GM18868 (cell line): Measurements from ENCODE around the gene ANO10.
"Not testable (repeated sequence)": the region's sequence is repeated elsewhere in the genome, so short reads cannot be mapped to it uniquely, and the experiment has no call there.

Experiments
- ATAC-seq: cut with Tn5 transposase; IDR thresholded peaks from one replicate; pipeline ENCODE4 v1.9.1; 2021; ENCODE audit warnings: mild to moderate bottlenecking, moderate library complexity; ENCODE audit not compliant: unreplicated experiment

ANO10 gene, protein sequence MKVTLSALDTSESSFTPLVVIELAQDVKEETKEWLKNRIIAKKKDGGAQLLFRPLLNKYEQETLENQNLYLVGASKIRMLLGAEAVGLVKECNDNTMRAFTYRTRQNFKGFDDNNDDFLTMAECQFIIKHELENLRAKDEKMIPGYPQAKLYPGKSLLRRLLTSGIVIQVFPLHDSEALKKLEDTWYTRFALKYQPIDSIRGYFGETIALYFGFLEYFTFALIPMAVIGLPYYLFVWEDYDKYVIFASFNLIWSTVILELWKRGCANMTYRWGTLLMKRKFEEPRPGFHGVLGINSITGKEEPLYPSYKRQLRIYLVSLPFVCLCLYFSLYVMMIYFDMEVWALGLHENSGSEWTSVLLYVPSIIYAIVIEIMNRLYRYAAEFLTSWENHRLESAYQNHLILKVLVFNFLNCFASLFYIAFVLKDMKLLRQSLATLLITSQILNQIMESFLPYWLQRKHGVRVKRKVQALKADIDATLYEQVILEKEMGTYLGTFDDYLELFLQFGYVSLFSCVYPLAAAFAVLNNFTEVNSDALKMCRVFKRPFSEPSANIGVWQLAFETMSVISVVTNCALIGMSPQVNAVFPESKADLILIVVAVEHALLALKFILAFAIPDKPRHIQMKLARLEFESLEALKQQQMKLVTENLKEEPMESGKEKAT

DNA sequence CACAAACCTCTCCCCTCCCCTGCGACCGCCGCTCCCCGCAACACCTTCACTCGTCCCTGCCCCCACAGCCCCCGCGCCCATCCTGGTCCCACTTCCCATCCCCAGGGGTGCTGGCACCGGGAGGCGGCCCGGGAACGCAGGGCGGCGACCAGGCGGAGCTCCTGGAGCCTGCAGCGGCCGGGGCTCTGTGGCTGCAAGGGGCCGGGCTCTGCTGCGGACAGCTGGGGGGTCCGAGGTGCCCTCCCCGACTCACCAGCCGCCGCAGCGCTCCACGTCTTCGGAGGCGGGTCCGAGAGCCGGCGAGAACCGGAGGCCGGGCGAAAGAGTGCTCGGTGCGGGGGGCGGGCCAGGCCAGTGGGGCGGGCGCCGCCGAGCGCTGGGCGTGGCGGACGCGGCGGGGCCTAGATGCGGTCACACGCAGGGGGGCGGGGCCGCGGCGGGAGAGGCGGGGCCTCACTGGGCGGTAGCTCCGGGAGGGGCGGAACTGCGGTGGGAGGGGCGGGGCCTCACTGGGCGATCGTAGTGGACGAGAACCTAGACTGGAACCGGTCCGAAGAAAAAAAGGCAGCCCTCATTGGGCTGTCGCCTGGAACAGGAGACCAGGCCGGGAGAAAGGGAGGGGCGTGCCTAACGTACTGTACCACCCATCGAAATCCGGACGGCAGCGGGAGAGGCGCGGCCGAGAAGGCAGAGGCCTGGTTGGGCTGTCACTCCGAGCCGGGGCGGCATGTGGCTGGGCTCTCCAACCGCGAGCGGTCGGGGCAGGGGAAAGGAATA lies at the start of gene ANO10:
Gene ANO10, minus strand, starts transcription at position 356 of the 777 bp plus-strand sequence. CDS start 16,159 bp downstream, outside the sequence.
- ATAC-seq: peak; percentile 93

DNA sequence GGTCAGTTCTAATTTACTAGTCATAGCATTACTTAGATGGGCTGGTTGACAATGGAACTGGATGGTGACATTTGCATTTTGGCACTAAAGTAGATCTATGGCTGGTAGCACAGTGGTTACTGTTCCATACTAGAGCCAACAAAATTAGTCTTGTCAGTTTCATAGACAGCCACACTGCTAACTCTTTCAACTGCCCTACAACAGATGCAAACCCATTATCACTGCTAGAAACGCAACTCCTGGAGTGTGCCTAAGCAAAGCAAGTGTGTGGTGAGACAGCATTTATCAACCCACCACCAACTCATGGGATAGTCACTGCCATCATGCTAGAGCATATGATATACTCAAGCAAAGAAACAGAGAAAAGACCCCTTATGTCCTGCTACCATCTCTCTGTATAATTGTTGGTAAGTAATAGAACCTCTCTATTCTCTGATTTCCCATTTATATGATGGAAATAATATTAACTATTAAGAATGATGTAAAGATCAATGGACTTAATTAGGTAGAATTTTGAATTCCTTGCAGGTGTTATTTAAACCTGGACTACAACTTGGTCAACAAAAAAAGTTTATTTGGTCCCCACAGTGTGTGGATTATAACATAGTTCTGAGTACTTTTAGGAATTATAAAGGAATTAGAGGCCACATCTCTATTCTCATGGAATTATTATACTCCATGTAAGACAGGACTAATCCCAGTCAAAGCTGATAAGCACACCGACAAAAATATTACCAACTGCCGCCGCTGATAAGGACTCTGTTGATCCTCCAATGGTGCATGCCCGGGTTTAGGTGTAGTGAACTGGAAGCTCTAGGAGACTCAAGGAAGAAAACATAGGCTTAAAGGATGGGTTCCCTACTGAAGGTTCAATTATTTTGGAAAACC lies 49.1 kb upstream of the ANO10 start:
- no peak for ATAC-seq

DNA sequence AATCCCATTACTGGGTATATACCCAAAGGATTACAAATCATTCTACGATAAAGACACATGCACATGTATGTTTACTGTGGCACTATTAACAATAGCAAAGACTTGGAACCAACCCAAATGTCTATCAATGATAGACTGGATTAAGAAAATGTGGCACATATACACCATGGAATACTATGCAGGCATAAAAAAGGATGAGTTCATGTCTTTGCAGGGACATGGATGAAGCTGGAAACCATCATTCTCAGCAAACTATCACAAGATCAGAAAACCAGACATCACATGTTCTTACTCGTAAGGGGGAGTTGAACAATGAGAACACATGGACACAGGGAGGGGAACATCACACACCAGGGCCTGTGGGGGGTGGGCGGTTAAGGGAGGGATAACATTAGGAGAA lies 43.2 kb upstream of the ANO10 start:
- ATAC-seq: not testable (repeated sequence)

DNA sequence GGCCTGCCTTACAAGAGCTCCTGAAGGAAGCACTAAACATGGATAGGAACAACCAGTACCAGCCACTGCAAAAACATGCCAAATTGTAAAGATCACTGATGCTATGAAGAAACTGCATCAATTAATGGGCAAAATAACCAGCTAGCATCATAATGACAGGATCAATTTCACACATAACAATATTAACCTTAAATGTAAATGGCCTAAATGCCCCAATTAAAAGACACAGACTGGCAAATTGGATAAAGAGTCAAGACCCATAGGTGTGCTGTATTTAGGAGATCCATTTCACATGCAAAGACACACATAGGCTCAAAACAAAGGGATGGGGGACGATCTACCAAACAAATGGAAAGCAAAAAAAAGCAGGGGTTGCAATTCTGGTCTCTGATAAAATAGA lies 39.6 kb upstream of the ANO10 start:
- ATAC-seq: not testable (repeated sequence)

DNA sequence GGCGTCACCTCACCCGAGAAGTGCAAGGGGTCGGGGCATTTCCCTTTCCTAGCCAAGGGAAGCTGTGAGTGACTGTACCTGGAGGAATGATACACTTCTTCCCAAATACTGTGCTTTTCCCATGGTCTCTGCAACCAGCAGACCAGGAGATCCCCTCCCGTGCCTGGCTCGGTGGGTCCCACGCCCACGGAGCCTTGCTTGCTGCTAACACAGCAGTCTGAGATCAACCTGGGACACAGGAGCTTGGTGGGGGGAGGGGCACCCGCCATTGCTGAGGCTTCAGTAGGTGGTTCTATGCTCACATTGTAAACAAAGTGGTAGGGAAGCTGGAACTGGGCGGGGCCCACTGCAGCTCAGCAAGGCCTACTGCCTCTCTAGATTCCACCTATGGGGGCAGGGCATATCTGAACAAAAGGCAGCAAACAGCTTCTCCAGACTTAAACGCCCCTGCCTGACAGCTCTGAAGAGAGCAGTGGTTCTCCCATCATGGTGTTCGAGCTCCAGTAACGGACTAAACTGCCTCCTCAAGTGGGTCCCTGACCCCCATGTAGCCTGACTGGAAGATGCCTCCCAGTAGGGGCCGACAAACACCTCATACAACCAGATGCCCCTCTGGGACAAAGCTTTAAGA lies 37.6 kb upstream of the ANO10 start:
- ATAC-seq: no peak

DNA sequence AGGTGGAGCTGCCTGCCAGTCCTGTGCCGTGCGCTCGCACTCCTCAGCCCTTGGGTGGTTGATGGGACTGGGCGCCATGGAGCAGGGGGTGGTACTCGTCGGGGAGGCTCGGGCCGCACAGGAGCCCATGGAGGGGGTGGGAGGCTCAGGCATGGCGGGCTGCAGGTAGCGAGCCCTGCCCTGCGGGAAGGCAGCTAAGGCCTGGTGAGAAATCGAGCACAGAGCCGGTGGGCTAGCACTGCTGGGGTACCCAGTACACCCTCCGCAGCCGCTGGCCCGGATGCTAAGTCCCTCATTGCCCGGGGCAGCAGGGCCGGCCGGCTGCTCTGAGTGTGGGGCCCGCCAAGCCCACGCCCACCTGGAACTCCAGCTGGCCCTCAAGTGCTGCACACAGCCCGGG lies 34.6 kb upstream of the ANO10 start:
- not testable (repeated sequence) for ATAC-seq

DNA sequence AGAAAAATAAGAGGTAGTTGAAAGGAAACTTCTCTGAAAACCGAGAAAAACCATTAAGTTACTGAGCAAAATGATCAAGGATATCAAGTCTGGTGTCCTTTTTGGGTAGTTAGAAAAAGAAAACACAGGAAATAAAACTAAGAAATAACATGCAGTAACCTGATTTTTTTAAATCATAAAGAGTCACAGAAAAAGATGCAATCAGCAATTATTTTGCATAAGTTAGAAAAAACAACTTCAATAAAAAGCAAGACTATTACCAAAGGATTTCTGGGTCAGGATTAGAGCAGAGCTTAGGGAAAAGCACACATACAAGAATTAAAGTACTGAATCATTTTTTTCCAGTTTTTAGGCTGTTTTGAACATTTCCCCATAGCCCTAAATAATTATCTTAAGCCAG lies 28.5 kb upstream of the ANO10 start:
- ATAC-seq: no peak

DNA sequence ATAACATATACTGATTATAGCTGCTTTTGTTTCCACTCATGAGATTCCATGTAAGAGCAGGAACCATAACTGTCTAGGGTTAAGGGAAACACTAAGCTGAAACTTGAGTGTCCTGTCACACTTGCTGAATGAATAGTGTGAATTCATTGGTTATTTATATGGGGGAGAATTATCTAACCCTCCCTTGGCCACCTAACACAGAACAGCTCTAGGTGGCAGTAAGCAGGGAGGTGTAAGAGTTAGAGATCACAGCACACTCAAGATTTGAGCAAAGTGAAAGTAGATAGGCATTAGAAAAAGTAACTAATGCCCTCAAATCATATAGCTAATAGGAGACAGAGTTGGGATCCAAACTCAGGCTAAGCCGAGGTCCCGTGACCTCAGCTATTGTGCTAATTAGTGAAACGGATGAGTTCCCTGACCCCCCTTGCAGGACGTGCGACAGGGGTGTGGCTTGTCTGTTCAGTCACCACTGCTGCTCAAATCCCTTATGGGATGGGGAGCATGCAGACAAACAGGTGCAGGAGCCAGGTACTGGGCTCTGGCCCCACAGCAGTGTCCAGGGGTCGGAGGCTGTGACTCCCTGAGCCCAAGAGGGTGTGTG lies 27.7 kb upstream of the ANO10 start:
- no peak for ATAC-seq

DNA sequence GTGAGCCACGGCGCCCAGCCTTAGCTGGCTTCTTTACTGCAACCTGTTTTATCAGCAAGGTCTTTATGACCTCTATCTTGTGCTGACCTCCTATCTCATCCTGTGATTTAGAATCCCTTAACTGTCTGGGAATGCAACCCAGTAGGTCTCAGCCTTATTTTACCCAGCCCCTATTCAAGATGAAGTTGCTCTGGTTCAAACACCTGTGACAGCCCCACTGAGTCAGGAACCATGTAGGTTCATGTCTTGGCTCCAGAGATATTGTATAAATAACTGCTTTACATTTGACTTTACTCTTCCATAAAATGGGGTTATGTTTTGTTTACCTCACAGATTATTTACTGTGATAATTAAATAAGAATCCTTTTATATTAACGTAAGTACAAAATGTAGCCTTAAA lies 27.1 kb upstream of the ANO10 start:
- no peak for ATAC-seq

DNA sequence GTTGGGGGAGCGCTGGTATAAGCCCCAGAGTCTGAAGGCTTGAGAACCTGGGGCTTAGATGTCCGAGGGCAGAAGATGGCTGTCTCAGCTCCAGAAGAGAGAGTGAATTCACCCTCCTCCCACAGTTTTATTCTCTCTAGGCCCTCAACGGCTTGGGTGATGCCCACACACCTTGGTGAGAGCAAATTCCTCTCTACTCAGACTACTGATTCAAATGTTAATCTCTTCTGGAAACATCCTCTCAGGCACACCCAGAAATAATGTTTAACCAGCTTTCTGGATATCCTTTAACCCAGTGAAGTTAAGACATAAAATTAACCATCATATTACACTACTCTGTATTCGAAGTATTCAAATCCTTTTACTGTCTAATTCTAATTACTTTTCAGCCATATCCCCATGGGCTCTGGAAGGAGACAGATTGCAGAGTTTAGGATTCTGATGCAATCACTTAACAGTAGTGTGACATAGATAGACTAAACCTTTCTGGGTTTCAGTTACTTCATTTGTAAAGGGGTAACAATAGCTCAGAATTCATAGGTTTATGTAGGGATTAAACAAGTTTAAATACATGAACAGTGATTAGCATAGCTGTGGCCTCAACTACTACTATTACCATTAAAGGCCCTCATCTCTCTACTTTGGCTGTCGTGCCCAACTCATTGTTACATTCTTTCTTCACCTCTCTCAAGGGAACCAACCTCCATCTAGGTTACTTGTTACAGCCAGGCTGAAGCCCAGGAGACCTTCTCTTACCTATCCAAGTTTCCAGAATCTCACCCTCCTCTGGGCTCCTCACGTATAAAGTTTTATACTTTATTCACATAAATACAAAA lies 25.7 kb upstream of the ANO10 start:
- no peak for ATAC-seq

DNA sequence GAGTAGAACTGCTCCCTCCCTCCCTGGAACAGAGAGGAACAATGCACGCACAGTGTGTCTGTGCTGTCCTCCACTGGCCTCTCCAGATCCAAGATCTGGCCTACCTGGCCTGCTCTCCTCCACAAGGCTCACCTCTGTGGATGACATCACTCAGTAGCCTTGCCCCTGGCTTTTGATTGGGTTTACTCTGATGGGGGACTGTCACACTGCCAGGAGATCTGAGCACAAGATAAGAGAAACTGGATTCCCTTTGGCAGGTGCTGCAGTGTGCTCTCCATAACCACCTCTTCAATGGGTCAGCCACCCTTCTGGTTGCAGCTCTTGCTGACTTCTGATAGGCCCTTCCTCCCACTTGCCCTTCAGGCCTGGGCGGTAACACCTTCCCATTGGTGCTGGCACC lies 22.6 kb upstream of the ANO10 start:
- no peak for ATAC-seq

DNA sequence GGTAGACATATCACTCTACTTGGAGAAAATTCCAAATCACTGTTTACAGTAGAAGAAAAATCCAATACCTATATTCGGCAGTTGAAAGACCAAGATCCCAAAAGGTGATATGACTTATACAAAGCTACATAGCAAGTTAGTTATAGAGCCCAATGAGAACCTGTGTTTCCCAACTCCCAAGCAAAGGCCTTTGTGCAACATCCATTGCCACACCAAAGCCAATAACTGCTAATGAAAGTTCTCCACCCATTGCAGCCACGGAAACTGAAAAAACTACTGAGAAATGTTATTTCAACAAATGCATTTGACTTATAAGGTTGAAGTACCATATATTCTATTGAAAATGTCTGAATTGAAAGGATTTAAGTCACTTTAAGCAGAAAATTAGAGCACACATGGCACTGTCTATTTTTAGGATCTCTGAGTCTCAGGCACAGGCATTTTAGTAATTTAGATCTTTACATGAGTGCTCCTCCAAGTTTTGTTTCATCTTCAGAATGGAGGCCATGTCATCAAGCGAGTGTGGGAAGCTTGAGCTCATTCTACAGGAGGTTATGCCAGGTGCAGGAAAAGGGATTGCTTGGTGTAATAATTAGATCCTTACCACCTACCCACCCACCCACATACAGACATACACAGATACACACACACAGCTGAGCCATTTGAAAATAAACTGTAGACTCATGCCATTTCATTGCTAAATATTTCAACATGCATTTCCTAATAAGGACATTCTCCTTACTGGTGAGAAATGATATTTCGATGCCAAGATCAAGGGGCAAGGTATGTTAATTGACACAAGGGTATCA lies 19.7 kb upstream of the ANO10 start:
- ATAC-seq: no peak

DNA sequence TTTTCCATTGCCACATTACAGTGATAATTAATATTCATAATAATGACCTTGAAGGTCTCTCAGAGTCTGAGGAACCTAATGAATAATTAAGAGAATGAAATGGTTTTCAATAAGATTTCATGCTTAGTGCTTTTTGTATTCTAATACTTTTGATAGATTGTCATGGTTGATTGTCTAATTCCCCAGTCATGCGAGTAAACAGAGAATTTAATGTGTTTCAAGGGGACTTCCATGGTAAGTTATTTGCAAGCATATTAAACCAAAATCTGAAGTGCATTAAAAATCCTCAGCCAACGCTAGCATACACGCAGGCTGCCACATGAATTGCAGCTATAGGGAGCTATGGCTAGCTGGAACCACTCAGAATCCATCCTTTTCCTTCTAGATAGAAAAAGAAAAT lies 18.9 kb upstream of the ANO10 start:
- no peak for ATAC-seq

DNA sequence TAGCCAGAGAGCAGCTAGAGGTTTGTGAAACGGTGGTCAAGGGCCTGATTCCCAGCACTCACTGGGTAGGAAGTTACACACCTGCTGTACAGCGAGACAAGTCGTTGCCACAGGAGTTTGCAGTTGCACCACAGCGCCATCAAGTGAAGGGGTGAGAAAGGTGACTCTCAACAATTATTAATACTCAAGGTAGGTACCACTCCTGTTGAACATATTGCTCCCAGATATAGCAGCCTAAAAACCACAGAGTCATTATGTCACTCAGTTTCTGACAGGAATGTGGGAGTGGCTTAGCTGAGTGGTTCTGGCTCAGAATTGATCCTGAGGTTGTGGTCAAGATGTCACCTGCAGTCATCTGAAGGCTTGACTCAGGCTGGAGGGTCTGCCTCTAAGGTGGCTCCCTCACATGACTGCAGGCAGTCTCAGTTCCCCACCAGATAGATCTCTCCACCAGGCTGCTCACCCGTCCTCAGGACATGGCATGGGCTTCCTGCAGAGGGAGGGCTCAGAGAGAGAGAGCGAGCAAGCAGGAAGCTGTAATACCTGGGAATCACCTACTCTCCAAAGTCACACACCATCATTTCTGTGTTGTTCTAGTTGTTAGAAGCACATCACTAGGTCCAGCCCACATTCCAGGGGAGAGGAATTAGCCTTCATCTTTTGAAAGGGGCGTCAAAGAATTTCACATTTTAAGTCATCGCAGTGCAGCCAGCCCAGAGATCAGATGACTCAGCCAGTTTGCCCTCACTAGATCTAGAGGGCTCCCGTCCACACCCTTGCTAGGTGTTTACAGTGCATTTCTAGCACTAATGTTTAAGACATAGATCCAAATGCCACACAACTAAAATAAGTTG lies 17.0 kb upstream of the ANO10 start:
- ATAC-seq: no peak

DNA sequence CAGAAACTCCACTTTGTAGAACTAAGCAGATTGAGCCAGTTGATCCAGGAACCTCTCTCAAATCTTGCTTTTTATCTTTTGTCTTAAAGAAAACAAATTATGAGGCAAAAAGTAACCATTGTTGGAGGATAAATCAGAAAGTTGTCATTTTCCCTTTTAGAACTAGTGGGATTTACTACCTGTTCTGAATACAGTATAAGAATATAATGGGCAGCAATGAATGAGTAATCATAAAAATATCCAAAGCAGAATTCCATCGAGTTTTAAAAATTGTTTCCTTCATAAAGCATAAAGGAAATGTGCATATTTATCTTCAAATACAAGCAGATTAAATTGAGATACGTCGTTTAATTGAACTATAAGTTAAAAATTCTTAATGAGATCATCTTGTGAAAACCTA lies 15.9 kb upstream of the ANO10 start:
- no peak for ATAC-seq

DNA sequence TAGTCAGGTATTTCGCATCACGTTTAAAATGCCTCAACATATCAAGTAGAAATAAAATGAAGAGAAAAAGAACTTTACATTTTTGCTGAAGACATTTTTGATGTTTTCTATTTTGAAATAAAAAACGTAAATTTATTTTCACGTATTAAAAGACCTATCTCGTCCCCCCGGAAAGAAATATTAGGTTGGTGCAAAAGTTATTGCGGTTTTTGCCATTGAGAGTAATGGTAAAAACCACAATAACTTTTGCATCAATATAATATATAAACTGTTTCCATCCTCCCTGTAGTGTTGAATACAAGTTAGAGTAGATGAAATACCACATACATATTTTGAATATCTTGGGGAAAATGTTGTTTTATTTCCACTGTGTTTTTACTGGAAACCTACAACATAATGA lies 11.2 kb upstream of the ANO10 start:
- no peak for ATAC-seq

DNA sequence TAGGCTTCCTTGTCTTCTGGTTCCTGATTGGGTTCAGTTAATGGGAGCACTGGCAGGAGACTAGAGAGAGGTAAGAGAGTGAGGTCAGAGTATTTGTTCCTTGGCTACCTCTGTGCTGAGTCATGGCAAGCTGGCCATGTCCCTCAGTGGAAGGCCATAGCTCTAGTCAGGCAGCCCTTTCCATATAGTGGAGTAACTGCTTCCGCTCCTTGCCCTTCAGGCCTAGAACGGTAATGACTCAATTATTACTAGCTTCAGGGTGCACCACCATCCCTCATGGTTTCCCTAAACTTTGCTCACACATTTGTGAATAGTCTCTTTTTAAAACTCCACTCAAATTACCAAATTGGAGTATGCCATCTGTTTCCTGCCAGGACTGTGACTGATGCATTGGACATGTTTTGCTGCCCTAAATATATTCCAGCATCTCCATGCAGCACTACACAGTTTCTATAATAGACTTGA lies 10.5 kb upstream of the ANO10 start:
- no peak for ATAC-seq
